GM12865 (cell line): Measurements from ENCODE around the gene KCNMB4.

Experiments used
- DNase-seq: peaks from one replicate; pipeline ENCODE4 v3.0.0; 2010; ENCODE audit warnings: low read depth
- H3K4me3 ChIP-seq: 2 replicates; pipeline ENCODE4 v1.5.1; 2011; ENCODE audit warnings: mild to moderate bottlenecking, low read depth, low read length, control low read depth
- TF ChIP-seq, protein P1 (sequence below): IDR thresholded peaks from 2 replicates; pipeline ENCODE4 v1.5.1; 2011; ENCODE audit warnings: low read length, control low read depth, low read depth, inconsistent platforms; ENCODE audit not compliant: insufficient read depth; ENCODE audit errors: missing control alignments

Gene KCNMB4

DNA sequence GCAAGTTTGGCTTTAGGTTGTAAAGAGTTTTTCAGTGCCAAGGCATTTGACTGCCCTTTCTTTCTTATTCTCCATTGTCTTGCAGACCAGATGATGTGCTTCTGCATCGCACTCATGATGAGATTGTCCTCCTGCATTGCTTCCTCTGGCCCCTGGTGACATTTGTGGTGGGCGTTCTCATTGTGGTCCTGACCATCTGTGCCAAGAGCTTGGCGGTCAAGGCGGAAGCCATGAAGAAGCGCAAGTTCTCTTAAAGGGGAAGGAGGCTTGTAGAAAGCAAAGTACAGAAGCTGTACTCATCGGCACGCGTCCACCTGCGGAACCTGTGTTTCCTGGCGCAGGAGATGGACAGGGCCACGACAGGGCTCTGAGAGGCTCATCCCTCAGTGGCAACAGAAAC lies 64.3 kb downstream of the KCNMB4 start:
- no peak for DNase-seq
- H3K4me3 ChIP-seq, result no peak overlapping the region
- TF ChIP-seq, protein P1, sequence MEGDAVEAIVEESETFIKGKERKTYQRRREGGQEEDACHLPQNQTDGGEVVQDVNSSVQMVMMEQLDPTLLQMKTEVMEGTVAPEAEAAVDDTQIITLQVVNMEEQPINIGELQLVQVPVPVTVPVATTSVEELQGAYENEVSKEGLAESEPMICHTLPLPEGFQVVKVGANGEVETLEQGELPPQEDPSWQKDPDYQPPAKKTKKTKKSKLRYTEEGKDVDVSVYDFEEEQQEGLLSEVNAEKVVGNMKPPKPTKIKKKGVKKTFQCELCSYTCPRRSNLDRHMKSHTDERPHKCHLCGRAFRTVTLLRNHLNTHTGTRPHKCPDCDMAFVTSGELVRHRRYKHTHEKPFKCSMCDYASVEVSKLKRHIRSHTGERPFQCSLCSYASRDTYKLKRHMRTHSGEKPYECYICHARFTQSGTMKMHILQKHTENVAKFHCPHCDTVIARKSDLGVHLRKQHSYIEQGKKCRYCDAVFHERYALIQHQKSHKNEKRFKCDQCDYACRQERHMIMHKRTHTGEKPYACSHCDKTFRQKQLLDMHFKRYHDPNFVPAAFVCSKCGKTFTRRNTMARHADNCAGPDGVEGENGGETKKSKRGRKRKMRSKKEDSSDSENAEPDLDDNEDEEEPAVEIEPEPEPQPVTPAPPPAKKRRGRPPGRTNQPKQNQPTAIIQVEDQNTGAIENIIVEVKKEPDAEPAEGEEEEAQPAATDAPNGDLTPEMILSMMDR, result no peak

DNA sequence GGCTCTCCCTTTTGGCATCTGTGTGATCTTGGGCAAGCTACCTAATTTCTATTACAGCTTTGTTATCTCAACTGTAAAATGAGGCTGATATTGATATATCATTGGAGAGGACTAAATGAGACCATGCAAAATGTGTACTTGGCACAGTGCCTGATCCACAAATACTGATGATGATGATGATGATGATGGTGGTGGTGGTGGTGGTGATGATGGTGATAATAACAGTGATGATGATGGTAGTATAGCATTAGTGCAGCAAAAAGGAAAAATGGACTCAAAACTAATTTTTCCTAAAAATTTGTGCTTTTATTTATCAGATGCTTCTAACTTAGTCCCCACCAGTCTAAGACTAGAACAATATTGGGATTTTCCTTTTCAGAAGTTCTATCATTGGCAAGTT lies 70.7 kb downstream of the KCNMB4 start:
- DNase-seq, result no peak
- TF ChIP-seq, protein P1, result no peak
- H3K4me3 ChIP-seq, result no peak overlapping the region

DNA sequence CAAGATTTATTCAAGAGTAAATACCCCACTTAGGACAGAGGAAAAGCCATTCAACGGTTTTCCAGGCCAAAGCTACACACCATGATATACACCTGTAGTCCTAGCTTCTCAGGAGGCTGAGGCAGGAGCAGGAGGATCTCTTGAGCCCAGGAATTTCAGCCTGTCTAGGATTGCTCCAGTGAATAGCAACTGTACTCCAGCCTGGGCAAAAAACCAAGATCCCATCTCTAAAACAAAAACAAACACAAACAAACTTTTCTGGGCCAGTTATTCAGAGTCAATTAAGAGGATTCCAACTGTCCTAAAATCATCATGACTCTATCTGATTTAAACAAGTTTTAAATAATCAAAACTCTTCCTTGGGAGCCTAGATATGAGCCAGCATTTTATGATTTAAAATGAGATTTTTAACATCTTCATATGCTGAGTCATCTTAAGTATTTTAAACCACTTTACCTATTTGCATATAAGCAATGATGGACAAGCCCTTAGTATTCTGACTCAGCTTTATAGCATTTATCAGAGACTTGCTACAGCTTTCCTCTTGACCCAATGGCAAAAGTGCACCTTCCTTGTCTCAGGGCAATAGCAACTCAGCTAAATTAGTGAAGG lies 77.1 kb downstream of the KCNMB4 start:
- DNase-seq, result no peak
- no peak overlapping the region for H3K4me3 ChIP-seq
- TF ChIP-seq, protein P1, result no peak

DNA sequence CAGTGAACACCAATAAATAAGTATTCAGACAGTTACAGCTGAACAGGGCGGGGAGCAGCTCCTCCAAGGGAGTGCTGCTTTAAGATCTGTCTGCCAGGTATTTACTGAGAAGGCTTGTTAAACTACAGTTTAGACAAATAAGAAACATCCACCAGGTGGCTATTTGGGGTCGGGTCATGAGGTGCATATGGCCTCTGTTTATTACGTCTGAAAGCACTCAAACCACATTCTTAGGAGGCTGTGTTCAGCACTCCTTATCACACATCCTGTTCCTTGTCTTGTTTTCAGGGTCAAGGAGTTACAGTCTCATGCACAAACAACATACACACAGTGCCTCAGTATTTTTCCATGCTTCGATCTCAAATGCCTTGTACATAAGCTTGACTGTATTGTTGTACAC lies 78.8 kb downstream of the KCNMB4 start:
- TF ChIP-seq, protein P1, result no peak
- no peak overlapping the region for H3K4me3 ChIP-seq
- no peak for DNase-seq

DNA sequence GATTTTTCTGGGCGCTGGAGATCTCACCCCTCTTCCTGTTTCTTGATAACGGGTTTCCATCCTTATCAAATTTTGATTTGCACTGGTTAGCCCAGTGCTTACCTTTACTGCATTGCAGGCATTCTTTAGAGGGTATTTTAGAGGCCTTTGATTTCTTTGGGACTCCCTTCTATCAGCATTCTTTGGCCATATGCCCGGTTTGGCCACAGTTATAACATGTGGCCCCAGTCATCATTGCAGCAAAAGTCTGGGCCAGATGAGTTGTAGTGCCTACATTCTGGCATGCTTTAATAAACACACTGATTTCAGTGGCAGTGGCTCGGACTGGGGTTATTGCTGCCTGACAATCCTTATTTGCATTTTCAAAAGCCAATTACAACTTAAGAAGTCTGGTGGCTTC lies 82.3 kb downstream of the KCNMB4 start:
- TF ChIP-seq, protein P1, result no peak
- no peak overlapping the region for H3K4me3 ChIP-seq
- no peak for DNase-seq

DNA sequence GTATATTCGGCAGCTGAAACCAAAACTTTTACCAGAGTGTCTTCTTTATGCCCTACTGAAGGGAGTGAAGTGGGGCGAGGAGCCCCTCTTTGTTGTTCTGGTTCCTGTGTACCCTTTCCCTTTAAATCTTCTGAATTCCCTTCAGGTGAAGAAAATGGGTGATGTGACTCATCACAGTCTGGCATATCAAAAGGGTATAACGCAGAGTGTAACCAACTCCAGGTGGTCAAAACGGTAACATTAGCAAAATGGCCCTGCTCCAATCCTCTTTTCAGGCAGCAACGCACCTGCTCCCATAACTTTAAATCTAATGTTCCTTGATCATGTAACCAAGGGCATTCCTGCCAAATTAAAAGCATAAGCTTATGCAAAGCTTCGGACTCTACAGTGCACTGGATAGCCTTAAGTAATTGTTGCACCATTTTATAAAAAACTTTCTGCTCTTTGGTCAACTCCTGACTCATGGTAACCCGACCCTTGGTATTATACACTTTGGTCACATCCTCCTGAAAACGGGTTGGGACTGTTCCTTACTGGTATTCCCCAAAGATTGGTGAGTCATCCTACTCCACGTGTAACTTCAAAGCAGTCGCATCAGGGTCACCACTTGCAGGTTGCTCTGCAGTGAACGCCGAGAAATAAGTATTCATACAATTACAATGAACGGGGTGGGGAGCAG lies 83.1 kb downstream of the KCNMB4 start:
- TF ChIP-seq, protein P1, result no peak
- no peak overlapping the region for H3K4me3 ChIP-seq
- no peak for DNase-seq
